Type B pancreatic cell (in vitro differentiated cells): Measurements from ENCODE around the gene BECN2. TPM values are rescaled to one million over a fixed set of nuclear protein-coding genes. Genes with fewer than 3 reads are reported as not detected.

Experiments
- DNase-seq: peaks from one replicate; pipeline ENCODE4 v3.0.0; 2021; ENCODE audit warnings: mixed read lengths; ENCODE audit not compliant: unreplicated experiment; ENCODE audit errors: extremely low spot score
- H3K27ac Mint-ChIP-seq: 2 replicates; pipeline ENCODE4 v1.8.0; 2021; ENCODE audit warnings: mild to moderate bottlenecking, mixed read lengths
- H3K27me3 Mint-ChIP-seq: 2 replicates; pipeline ENCODE4 v1.8.0; 2021; ENCODE audit warnings: mixed read lengths
- H3K36me3 Mint-ChIP-seq: 2 replicates; pipeline ENCODE4 v1.8.0; 2021; ENCODE audit warnings: mixed read lengths
- H3K4me1 Mint-ChIP-seq: one replicate; pipeline ENCODE4 v1.8.0; 2021; ENCODE audit warnings: mixed read lengths; ENCODE audit not compliant: unreplicated experiment
- H3K4me3 Mint-ChIP-seq: 2 replicates; pipeline ENCODE4 v1.8.0; 2021; ENCODE audit warnings: mild to moderate bottlenecking, mixed read lengths
- H3K9me3 Mint-ChIP-seq: 2 replicates; pipeline ENCODE4 v1.8.0; 2021; ENCODE audit warnings: mixed read lengths
- total RNA-seq: library from RNA; stranded (reverse); gene quantifications from 2 replicates; pipeline ENCODE4 v1.2.1, GENCODE V29; 2021; ENCODE audit warnings: low replicate concordance
- TF ChIP-seq, protein P1 (sequence below): fragments of 200-600 bp; sonication (generic); conservative IDR thresholded peaks from 2 replicates; pipeline ENCODE4 v1.5.0; 2021; ENCODE audit warnings: antibody characterized with exemption, mild to moderate bottlenecking

The BECN2 gene
- total RNA-seq, 1 donor from 2014 or later, result not detected

GRCh38 chr1:241942738-241943137 lies 14.8 kb upstream of the BECN2 start:
- no peak overlapping the region for H3K4me3 Mint-ChIP-seq
- H3K9me3 Mint-ChIP-seq, result peaks cover 6% of the 10 kb centered on the region
- no peaks in the 10 kb centered on the region for H3K36me3 Mint-ChIP-seq
- peaks cover 5% of the 10 kb centered on the region for H3K4me1 Mint-ChIP-seq
- no peak overlapping the region for H3K27ac Mint-ChIP-seq
- no peak for DNase-seq
- TF ChIP-seq, protein P1, sequence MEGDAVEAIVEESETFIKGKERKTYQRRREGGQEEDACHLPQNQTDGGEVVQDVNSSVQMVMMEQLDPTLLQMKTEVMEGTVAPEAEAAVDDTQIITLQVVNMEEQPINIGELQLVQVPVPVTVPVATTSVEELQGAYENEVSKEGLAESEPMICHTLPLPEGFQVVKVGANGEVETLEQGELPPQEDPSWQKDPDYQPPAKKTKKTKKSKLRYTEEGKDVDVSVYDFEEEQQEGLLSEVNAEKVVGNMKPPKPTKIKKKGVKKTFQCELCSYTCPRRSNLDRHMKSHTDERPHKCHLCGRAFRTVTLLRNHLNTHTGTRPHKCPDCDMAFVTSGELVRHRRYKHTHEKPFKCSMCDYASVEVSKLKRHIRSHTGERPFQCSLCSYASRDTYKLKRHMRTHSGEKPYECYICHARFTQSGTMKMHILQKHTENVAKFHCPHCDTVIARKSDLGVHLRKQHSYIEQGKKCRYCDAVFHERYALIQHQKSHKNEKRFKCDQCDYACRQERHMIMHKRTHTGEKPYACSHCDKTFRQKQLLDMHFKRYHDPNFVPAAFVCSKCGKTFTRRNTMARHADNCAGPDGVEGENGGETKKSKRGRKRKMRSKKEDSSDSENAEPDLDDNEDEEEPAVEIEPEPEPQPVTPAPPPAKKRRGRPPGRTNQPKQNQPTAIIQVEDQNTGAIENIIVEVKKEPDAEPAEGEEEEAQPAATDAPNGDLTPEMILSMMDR, result no peak
- peaks cover 4% of the 10 kb centered on the region for H3K27me3 Mint-ChIP-seq

GRCh38 chr1:241944300-241944699 lies 13.3 kb upstream of the BECN2 start:
- peaks cover 4% of the 10 kb centered on the region for H3K27me3 Mint-ChIP-seq
- DNase-seq, result no peak
- peaks cover 5% of the 10 kb centered on the region for H3K4me1 Mint-ChIP-seq
- H3K4me3 Mint-ChIP-seq, result no peak overlapping the region
- TF ChIP-seq, protein P1, result no peak
- no peaks in the 10 kb centered on the region for H3K36me3 Mint-ChIP-seq
- H3K9me3 Mint-ChIP-seq, result no peaks in the 10 kb centered on the region
- H3K27ac Mint-ChIP-seq, result no peak overlapping the region

DNA sequence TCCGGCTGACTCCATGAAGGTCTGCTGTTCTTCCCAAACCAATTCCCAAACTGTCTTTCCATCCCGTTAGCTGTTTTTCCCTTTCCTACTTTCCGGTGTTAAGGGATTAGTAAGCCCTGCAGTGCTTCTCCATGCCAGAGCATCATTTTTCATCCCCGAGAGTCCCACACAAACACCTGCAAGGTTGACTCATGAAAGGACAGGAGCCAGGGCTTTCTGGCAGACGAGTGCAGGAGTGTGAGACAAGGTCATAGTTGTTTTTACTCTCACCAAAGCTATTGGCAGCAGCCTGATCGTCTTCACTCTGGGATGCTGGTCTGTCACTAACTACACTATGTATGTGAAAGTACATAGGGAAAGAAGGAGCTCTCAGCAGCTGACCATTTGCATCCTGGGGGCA lies 10.2 kb upstream of the BECN2 start:
- H3K4me3 Mint-ChIP-seq, result no peak overlapping the region
- H3K9me3 Mint-ChIP-seq, result no peaks in the 10 kb centered on the region
- DNase-seq, result no peak
- peaks cover 10% of the 10 kb centered on the region for H3K4me1 Mint-ChIP-seq
- no peak overlapping the region for H3K27ac Mint-ChIP-seq
- TF ChIP-seq, protein P1, result no peak
- no peaks in the 10 kb centered on the region for H3K36me3 Mint-ChIP-seq
- peaks cover 4% of the 10 kb centered on the region for H3K27me3 Mint-ChIP-seq

- no peaks in the 10 kb centered on the region for H3K36me3 Mint-ChIP-seq
- no peak overlapping the region for H3K27ac Mint-ChIP-seq
- no peak overlapping the region for H3K4me3 Mint-ChIP-seq
- TF ChIP-seq, protein P1, result no peak
- no peak for DNase-seq
- H3K4me1 Mint-ChIP-seq, result peaks cover 10% of the 10 kb centered on the region
- peaks cover 4% of the 10 kb centered on the region for H3K27me3 Mint-ChIP-seq
- no peaks in the 10 kb centered on the region for H3K9me3 Mint-ChIP-seq
These were observed 7.2 kb upstream of the BECN2 start for GRCh38 chr1:241950390-241950789.

DNA sequence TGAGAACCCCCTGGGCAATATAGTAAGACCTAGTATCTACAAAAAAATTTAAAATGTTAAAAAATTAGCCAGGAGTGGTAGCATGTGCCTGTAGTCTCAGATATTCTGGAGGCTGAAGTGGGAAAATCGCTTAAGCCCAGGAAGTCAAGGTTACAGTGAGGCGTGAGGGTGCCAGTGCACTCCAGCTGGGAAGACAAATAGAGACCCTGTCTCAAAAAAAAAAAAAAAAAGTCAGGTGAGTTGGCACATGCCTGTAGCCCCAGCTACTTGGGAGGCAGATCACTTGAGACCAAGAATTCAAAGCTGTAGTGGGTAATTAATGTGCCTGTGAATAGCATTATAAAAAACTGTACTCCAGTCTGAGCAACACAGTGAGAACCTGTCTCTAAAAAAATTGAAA lies 4.6 kb downstream of the BECN2 start:
- Mint-ChIP-seq H3K4me3 (no peak overlapping the region), H3K36me3 (no peaks in the 10 kb centered on the region), H3K9me3 (no peaks in the 10 kb centered on the region), H3K27ac (no peak overlapping the region), H3K27me3 (no peaks in the 10 kb centered on the region), H3K4me1 (no peaks in the 10 kb centered on the region)
- TF ChIP-seq, protein P1, result no peak
- no peak for DNase-seq

GRCh38 chr1:241963722-241964121 lies 6.2 kb downstream of the BECN2 start:
- TF ChIP-seq, protein P1, result no peak
- H3K27ac Mint-ChIP-seq, result no peak overlapping the region
- no peaks in the 10 kb centered on the region for H3K27me3 Mint-ChIP-seq

More at GRCh38 chr1:241963722-241964121, 6.2 kb downstream of the BECN2 start:
- Mint-ChIP-seq H3K4me3 (no peak overlapping the region), H3K9me3 (no peaks in the 10 kb centered on the region), H3K4me1 (no peaks in the 10 kb centered on the region), H3K36me3 (no peaks in the 10 kb centered on the region)
- DNase-seq, result no peak
